ENCODE measurements around the gene EMILIN2.

DNA sequence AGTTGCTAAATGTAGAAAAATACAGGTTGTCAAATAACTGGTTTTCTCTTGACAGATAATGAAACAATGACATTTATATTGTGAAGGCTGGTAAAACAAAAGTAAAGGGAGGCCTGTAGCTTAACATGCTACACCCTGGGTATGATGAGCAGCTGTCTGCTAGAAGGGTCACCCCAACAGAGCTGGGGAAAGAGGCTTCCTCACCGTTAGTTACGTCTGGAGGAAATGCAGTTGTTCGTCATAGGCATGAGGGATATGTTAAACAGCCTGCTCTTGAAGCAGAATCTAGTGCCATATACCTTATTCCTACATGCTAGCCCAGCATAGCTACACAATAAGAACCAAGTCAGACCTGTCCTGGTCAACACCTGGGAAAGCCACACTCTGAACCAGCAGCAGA, 116.2 kb downstream of the EMILIN2 start:
- no peak for TF ChIP-seq POLR2A (IDR thresholded peaks at IDR 0.05; ENCODE audit: low read length)
- no peak for TF ChIP-seq GATA1 (IDR thresholded peaks at IDR 0.05; ENCODE audit: low read depth, low read length)
